Esophagus mucosa (tissue), 1 donor: Measurements from ENCODE around the gene SF3A1. TPM values are rescaled to one million over a fixed set of nuclear protein-coding genes. Genes with fewer than 3 reads are reported as not detected.

ENCODE experiments used
- ATAC-seq: fragments of 200-7000 bp; cut with Tn5 transposase; one replicate; pipeline ENCODE4 v1.9.1; 2020
- total RNA-seq: library from RNA; stranded (reverse); gene quantifications from one replicate; pipeline ENCODE4 v1.2.4, GENCODE V29; 2023
- donor health status: DM: yes; HTN: yes; CAD: no.

SF3A1 gene
- total RNA-seq, 1 donor from 2014 or later: 111 TPM

DNA sequence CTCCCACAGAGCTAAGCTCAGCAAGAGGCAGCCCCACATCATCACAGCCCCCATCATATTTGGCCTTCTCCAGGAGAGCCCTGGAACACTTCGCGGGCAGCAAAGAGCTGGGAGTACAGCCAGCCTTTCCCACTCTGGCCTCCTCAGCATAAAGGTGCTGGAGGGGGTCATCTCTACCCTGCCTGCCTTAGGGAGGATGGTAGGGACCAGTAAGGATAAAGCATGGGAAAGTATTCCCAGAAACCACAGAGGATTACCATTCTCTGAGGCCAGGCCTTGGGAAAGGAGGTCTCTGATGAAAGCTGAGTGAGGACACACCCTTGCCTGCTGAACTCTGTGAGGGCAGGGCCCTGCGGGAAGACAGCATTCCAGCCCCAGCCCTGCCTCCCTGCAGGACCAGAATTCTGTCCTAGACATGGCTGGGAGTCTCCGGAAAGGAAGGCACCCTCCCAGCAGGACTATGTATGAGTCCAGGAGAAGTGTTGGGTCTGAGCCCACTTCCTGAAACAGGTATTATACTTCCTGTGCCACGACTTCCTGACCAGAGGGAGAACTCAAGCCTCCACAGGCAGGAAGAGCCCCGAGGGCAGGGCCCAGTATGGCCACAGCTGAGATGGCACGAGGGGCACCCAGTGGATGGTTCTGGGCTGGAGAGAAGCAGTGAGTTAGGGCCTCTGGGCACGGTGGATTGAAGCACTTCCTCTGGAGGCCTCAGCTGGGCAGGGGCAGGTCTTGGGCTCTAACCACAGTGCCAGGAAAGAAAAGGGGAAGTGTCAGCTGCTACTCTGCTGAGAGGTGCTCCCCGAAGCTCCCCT is 54.5 kb downstream of the SF3A1 start:
- ATAC-seq: peak; percentile 30

GRCh38 chr22:30299322-30299721 is 57.4 kb downstream of the SF3A1 start:
- ATAC-seq: no peak

- peak; percentile 83 for ATAC-seq
These were observed 58.5 kb downstream of the SF3A1 start for GRCh38 chr22:30297991-30298701.

DNA sequence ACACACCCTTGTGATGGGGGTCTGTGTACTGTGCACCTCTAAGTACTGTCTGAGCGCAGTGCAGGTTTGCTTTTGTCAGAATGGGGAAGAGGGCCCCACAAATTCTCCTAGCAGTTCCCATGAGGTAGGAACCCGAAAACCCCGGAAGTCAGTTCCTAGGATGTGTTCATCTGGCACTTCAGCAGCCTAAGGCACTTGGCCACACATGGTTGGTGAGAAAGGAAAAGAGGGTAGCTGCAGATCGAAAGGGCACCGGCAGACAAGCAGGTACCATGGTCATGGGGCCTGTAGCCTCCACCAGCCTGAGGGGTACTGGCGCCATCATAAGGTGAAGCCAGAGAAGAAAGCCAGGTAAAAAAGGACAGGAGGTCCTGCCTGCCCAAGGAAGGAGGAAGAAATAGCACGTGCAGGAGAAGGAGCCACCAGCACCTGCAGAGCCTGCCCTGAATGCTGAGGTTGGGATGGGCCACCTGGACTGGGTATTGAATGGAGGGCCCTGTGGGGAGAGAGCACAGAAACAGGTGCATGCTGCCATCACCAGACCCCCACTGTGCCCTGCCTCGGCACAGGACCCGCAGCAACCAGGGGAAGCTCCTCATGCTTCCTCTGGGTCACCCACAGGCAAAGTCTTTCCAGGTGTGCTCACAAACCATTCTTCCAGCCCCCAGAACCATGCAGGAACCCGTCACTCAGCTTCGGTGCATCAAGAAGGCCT is 59.3 kb downstream of the SF3A1 start:
- no peak for ATAC-seq

GRCh38 chr22:30296833-30297232 is 59.9 kb downstream of the SF3A1 start:
- peak; percentile 2 for ATAC-seq

- ATAC-seq: no peak
These were observed 60.4 kb downstream of the SF3A1 start for GRCh38 chr22:30296324-30296723.

- no peak for ATAC-seq
These were observed 61.1 kb downstream of the SF3A1 start for GRCh38 chr22:30295576-30295975.

DNA sequence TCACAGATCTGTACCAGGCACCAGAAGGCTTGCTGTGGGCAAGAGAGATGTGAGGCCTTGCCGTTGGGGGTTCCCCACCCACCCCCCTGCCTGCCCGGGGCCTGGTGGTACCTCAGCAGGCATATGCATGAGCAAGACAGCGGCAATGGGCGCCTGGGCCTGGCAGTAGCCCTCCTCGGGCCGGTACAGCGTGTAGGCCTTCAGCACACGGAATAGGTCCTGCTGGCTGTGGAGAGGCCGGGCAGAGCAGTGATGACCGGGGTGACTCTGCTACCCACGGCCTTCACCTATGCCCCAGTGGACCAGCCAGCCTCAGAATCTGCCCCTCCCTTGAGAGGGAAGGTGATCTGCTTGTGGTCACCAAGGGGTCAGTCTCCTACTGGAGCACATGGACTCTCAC is 61.9 kb downstream of the SF3A1 start:
- no peak for ATAC-seq

GRCh38 chr22:30294066-30294465 is 62.6 kb downstream of the SF3A1 start:
- ATAC-seq: no peak

GRCh38 chr22:30293026-30293425 is 63.7 kb downstream of the SF3A1 start:
- ATAC-seq: no peak

GRCh38 chr22:30292069-30292970 is 64.4 kb downstream of the SF3A1 start:
- no peak for ATAC-seq

DNA sequence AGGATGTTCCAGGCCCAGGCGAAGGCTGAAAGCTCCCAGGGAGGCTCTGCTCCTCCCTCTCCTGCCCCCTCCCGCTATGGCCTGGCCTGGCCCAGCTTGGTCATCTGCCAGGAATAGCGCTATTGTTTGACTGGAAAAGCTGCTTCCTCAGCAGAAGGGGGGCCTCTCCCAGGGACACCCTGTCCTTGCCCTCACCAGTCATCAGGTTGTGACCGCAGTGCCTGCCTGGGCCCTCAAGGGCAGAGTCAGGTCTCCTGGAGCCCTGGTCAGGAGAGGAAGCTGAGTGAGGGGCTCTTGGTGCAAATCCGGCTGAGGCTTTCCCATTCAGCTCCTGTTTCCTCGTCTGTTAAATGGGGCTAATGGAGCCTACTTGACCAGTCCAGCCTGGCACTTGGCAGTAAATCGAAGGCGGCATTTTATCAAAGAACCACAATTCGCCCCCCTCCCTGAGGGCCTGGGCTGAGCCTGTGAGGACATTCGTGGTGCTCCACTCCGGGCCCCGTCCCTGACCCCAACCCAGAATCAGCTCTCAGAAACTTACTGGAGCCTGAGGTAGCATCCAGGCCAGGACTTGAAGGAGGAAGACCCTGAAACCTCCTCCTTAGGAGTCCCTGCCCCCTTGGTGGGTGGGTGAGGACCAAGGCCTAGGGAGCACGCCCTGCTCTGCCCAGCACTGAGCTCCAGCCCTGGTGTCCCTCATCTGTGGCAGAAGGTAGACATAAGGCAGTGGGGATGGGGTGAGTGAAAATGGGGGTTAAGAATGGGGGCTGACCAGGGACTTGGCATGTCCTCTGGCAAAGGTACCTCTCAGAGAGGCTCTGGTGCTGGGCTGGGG is 65.4 kb downstream of the SF3A1 start:
- ATAC-seq: peak; percentile 56

DNA sequence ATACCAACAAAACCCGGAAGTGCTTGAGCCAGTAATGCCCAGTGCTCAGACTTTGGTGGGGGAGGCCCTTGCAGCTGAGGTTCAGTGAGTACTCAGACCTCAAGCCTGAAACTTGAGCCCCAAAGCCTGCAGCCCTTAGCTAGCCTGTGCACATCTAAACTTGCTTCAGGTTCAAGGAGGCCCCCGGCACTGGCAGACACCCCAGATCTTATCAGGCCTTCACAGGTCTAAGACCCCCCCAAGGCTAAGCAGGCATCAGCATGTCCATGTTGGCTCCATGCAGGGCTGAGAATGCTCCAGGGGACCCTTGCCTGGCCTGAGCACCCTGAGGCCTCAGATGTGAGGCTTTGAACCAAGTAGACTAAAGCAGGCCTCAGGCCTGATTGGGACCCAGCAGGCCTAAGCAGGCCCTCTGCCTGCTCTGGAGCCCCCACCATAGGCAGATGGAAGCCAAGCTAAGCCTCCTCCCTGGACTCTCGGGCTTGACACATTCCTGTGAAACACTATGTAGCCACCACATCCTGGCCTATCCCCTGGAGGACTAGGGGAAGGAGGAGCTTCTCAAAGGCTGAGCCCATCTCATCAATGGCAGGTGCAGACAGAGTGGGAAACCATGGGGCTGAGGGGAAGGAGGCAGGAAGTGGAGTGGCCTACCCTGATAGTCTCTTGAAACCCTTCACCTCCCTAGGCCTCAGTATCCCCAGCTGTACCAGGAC is 66.2 kb downstream of the SF3A1 start:
- ATAC-seq: peak; percentile 19

GRCh38 chr22:30289980-30290313 is 66.7 kb downstream of the SF3A1 start:
- peak; percentile 1 for ATAC-seq

GRCh38 chr22:30289141-30289979 is 67.3 kb downstream of the SF3A1 start, which contains the start of gene CASTOR1:
TSS of gene CASTOR1 (minus strand) at chr22:30289505. CDS start at chr22:30289497, 8 bp downstream.
- ATAC-seq: peak; percentile 78

- ATAC-seq: no peak
These were observed 68.1 kb downstream of the SF3A1 start for GRCh38 chr22:30288419-30289140.

- peak; percentile 33 for ATAC-seq
These were observed 68.9 kb downstream of the SF3A1 start for GRCh38 chr22:30287648-30288418.
